ENCODE results near the gene ZNF880.
A peak's percentile ranks its signal among the peaks of the same experiment; 100 is the strongest.
"Not testable (repeated sequence)": the region's sequence is repeated elsewhere in the genome, so short reads cannot be mapped to it uniquely, and the experiment has no call there.

The ZNF880 gene

GRCh38 chr19:52369559-52370340 lies at the start of gene ZNF880:
Gene ZNF880 (plus strand): TSS chr19:52369923. CDS start chr19:52369966, 43 bp downstream.
- peaks cover 20 to 51% (median 37%) of the 10 kb centered on the region in 5 donors for H3K9me3 ChIP-seq (ENCODE audit: control insufficient read depth in 5 of 5, low read length in 5 of 5)

DNA sequence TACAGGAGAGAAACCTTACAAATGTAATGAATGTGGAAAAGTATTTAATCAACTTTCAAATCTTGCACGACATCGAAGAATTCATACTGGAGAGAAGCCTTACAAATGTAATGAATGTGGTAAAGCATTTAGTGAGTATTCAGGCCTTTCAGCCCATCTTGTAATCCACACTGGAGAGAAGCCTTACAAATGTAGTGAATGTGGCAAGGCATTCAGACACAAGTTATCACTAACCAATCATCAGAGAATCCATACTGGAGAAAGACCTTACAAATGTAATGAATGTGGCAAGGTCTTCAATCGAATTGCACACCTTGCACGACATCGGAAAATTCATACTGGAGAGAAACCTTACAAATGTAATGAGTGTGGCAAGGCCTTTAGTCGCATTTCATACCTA lies 47.3 kb upstream of the ZNF880 start:
- Histone ChIP-seq H3K9ac (ENCODE audit: low read length in 5 of 5) (no peak overlapping the region), H3K27me3 (ENCODE audit: control insufficient read depth in 5 of 5, insufficient read depth in 4 of 5, low read length in 5 of 5) (no peaks in the 10 kb centered on the region), H3K4me1 (ENCODE audit: control insufficient read depth in 5 of 5, insufficient read depth in 5 of 5, low read length in 5 of 5) (no peaks in the 10 kb centered on the region), H3K4me3 (ENCODE audit: low read depth in 1 of 5, low read length in 5 of 5) (peak overlapping the region; percentile 36 to 56 (median 47)), H3K36me3 (ENCODE audit: control insufficient read depth in 5 of 5, insufficient read depth in 5 of 5, low read length in 5 of 5) (peaks cover 44 to 58% (median 47%) of the 10 kb centered on the region in 5 donors), H3K9me3 (ENCODE audit: control insufficient read depth in 5 of 5, low read length in 5 of 5) (peaks cover 83 to 98% (median 94%) of the 10 kb centered on the region in 5 donors), H3K27ac (ENCODE audit: low read depth, low read length) (no peak overlapping the region)

More at GRCh38 chr19:52369559-52370340, at the start of gene ZNF880:
- Histone ChIP-seq H3K27ac (ENCODE audit: low read depth, low read length) (peak within 1 kb of the TSS; percentile 88), H3K4me3 (ENCODE audit: low read depth in 1 of 5, low read length in 5 of 5) (peak within 1 kb of the TSS; percentile 91 to 99 (median 95)), H3K36me3 (ENCODE audit: control insufficient read depth in 5 of 5, insufficient read depth in 5 of 5, low read length in 5 of 5) (peaks cover 20 to 29% (median 24%) of the 10 kb centered on the region in 5 donors), H3K27me3 (ENCODE audit: control insufficient read depth in 5 of 5, insufficient read depth in 4 of 5, low read length in 5 of 5) (no peaks in the 10 kb centered on the region), H3K9ac (ENCODE audit: low read length in 5 of 5) (peak within 1 kb of the TSS; percentile 88 to 97 (median 91)), H3K4me1 (ENCODE audit: control insufficient read depth in 5 of 5, insufficient read depth in 5 of 5, low read length in 5 of 5) (peaks cover 0 to 17% (median 12%) of the 10 kb centered on the region in 5 donors)

DNA sequence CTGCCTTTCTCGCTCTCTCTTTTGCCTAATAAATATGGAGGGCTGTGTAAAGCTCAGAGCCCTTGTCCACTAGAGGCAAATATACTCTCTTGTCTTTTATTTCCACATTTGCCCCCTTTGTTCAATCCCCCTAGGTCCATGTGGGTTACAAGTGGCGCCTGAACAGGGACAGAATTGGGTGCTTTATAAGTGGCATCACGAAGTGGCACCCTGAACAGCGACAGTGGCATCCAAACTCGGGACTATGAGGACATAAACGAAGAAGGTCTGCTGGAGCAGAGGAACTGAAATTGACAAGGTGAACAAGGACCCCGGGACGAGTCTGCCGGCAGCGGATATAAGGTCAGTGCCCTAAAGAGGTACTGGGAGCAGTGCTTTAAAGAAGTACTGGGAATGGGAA lies 38.0 kb upstream of the ZNF880 start:
- peaks cover 0 to 9% (median 6%) of the 10 kb centered on the region in 5 donors for H3K4me1 ChIP-seq (ENCODE audit: control insufficient read depth in 5 of 5, insufficient read depth in 5 of 5, low read length in 5 of 5)
- no peak overlapping the region for H3K27ac ChIP-seq (ENCODE audit: low read depth, low read length)
- H3K4me3 ChIP-seq (ENCODE audit: low read depth in 1 of 5, low read length in 5 of 5), result peak overlapping the region; percentile 19 to 48 (median 44)

GRCh38 chr19:52335768-52336116 lies 34.0 kb upstream of the ZNF880 start:
- H3K27me3 ChIP-seq (ENCODE audit: control insufficient read depth in 5 of 5, insufficient read depth in 4 of 5, low read length in 5 of 5), result no peaks in the 10 kb centered on the region
- no peak overlapping the region for H3K27ac ChIP-seq (ENCODE audit: low read depth, low read length)
- H3K9me3 ChIP-seq (ENCODE audit: control insufficient read depth in 5 of 5, low read length in 5 of 5), result peaks cover 20 to 54% (median 40%) of the 10 kb centered on the region in 5 donors
- H3K4me1 ChIP-seq (ENCODE audit: control insufficient read depth in 5 of 5, insufficient read depth in 5 of 5, low read length in 5 of 5), result peaks cover 0 to 15% (median 10%) of the 10 kb centered on the region in 5 donors
- no peaks in the 10 kb centered on the region for H3K36me3 ChIP-seq (ENCODE audit: control insufficient read depth in 5 of 5, insufficient read depth in 5 of 5, low read length in 5 of 5)
- peak overlapping the region; percentile 88 to 95 (median 89) for H3K4me3 ChIP-seq (ENCODE audit: low read depth in 1 of 5, low read length in 5 of 5)
- peak overlapping the region in 2 of 5 donors; percentile 88 to 92 for H3K9ac ChIP-seq (ENCODE audit: low read length in 5 of 5)

More for the DNA sequence above, 38.0 kb upstream of the ZNF880 start:
- Histone ChIP-seq H3K27me3 (ENCODE audit: control insufficient read depth in 5 of 5, insufficient read depth in 4 of 5, low read length in 5 of 5) (no peaks in the 10 kb centered on the region), H3K36me3 (ENCODE audit: control insufficient read depth in 5 of 5, insufficient read depth in 5 of 5, low read length in 5 of 5) (no peaks in the 10 kb centered on the region), H3K9me3 (ENCODE audit: control insufficient read depth in 5 of 5, low read length in 5 of 5) (peaks cover 36 to 84% (median 71%) of the 10 kb centered on the region in 5 donors), H3K9ac (ENCODE audit: low read length in 5 of 5) (no peak overlapping the region)

- Histone ChIP-seq H3K9me3 (ENCODE audit: control insufficient read depth in 5 of 5, low read length in 5 of 5) (peaks cover 16 to 49% (median 35%) of the 10 kb centered on the region in 5 donors), H3K4me1 (ENCODE audit: control insufficient read depth in 5 of 5, insufficient read depth in 5 of 5, low read length in 5 of 5) (peaks cover 0 to 15% (median 10%) of the 10 kb centered on the region in 5 donors), H3K27ac (ENCODE audit: low read depth, low read length) (peak within 1 kb of the TSS; percentile 57), H3K27me3 (ENCODE audit: control insufficient read depth in 5 of 5, insufficient read depth in 4 of 5, low read length in 5 of 5) (no peaks in the 10 kb centered on the region), H3K36me3 (ENCODE audit: control insufficient read depth in 5 of 5, insufficient read depth in 5 of 5, low read length in 5 of 5) (no peaks in the 10 kb centered on the region), H3K9ac (ENCODE audit: low read length in 5 of 5) (peak within 1 kb of the TSS; percentile 63 to 92 (median 88)), H3K4me3 (ENCODE audit: low read depth in 1 of 5, low read length in 5 of 5) (peak within 1 kb of the TSS; percentile 88 to 95 (median 89))
Measured at GRCh38 chr19:52336117-52336790, 33.5 kb upstream of the ZNF880 start, which contains the start of gene ZNF610. Gene ZNF610 (plus strand): TSS chr19:52336243. CDS start chr19:52349173, 12,930 bp downstream.

GRCh38 chr19:52336791-52337381 lies 32.8 kb upstream of the ZNF880 start:
- Histone ChIP-seq H3K9ac (ENCODE audit: low read length in 5 of 5) (peak overlapping the region in 4 of 5 donors; percentile 88 to 92 (median 89)), H3K36me3 (ENCODE audit: control insufficient read depth in 5 of 5, insufficient read depth in 5 of 5, low read length in 5 of 5) (no peaks in the 10 kb centered on the region), H3K27me3 (ENCODE audit: control insufficient read depth in 5 of 5, insufficient read depth in 4 of 5, low read length in 5 of 5) (no peaks in the 10 kb centered on the region), H3K27ac (ENCODE audit: low read depth, low read length) (peak overlapping the region; percentile 57), H3K4me1 (ENCODE audit: control insufficient read depth in 5 of 5, insufficient read depth in 5 of 5, low read length in 5 of 5) (peaks cover 0 to 15% (median 10%) of the 10 kb centered on the region in 5 donors), H3K9me3 (ENCODE audit: control insufficient read depth in 5 of 5, low read length in 5 of 5) (peaks cover 9 to 43% (median 29%) of the 10 kb centered on the region in 5 donors), H3K4me3 (ENCODE audit: low read depth in 1 of 5, low read length in 5 of 5) (peak overlapping the region; percentile 88 to 95 (median 89))

- not testable (repeated sequence) for H3K4me3 ChIP-seq (ENCODE audit: low read depth in 1 of 5, low read length in 5 of 5); H3K27ac ChIP-seq (ENCODE audit: low read depth, low read length); H3K36me3 ChIP-seq (ENCODE audit: control insufficient read depth in 5 of 5, insufficient read depth in 5 of 5, low read length in 5 of 5); H3K27me3 ChIP-seq (ENCODE audit: control insufficient read depth in 5 of 5, insufficient read depth in 4 of 5, low read length in 5 of 5); H3K9ac ChIP-seq (ENCODE audit: low read length in 5 of 5)
- peaks cover 0 to 15% (median 10%) of the 10 kb centered on the region in 5 donors for H3K4me1 ChIP-seq (ENCODE audit: control insufficient read depth in 5 of 5, insufficient read depth in 5 of 5, low read length in 5 of 5)
- peaks cover 0 to 22% (median 10%) of the 10 kb centered on the region in 5 donors for H3K9me3 ChIP-seq (ENCODE audit: control insufficient read depth in 5 of 5, low read length in 5 of 5)
Measured at GRCh38 chr19:52339022-52339421, 30.7 kb upstream of the ZNF880 start.

GRCh38 chr19:52343548-52343947 lies 26.2 kb upstream of the ZNF880 start:
- peaks cover 5 to 8% (median 7%) of the 10 kb centered on the region in 5 donors for H3K36me3 ChIP-seq (ENCODE audit: control insufficient read depth in 5 of 5, insufficient read depth in 5 of 5, low read length in 5 of 5)
- peaks cover 0 to 3% (median 0%) of the 10 kb centered on the region in 5 donors for H3K4me1 ChIP-seq (ENCODE audit: control insufficient read depth in 5 of 5, insufficient read depth in 5 of 5, low read length in 5 of 5)
- H3K27ac ChIP-seq (ENCODE audit: low read depth, low read length), result no peak overlapping the region
- H3K9ac ChIP-seq (ENCODE audit: low read length in 5 of 5), result no peak overlapping the region
- no peaks in the 10 kb centered on the region for H3K27me3 ChIP-seq (ENCODE audit: control insufficient read depth in 5 of 5, insufficient read depth in 4 of 5, low read length in 5 of 5)
- peaks cover 0 to 10% (median 5%) of the 10 kb centered on the region in 5 donors for H3K9me3 ChIP-seq (ENCODE audit: control insufficient read depth in 5 of 5, low read length in 5 of 5)
- H3K4me3 ChIP-seq (ENCODE audit: low read depth in 1 of 5, low read length in 5 of 5), result no peak overlapping the region

- H3K27ac ChIP-seq (ENCODE audit: low read depth, low read length), result no peak overlapping the region
- H3K27me3 ChIP-seq (ENCODE audit: control insufficient read depth in 5 of 5, insufficient read depth in 4 of 5, low read length in 5 of 5), result no peaks in the 10 kb centered on the region
- H3K9me3 ChIP-seq (ENCODE audit: control insufficient read depth in 5 of 5, low read length in 5 of 5), result peaks cover 0 to 16% (median 4%) of the 10 kb centered on the region in 5 donors
- H3K9ac ChIP-seq (ENCODE audit: low read length in 5 of 5), result no peak overlapping the region
- H3K4me3 ChIP-seq (ENCODE audit: low read depth in 1 of 5, low read length in 5 of 5), result no peak overlapping the region
- H3K4me1 ChIP-seq (ENCODE audit: control insufficient read depth in 5 of 5, insufficient read depth in 5 of 5, low read length in 5 of 5), result peaks cover 0 to 3% (median 0%) of the 10 kb centered on the region in 5 donors
- peaks cover 8 to 20% (median 13%) of the 10 kb centered on the region in 5 donors for H3K36me3 ChIP-seq (ENCODE audit: control insufficient read depth in 5 of 5, insufficient read depth in 5 of 5, low read length in 5 of 5)
Measured at GRCh38 chr19:52345162-52345561, 24.6 kb upstream of the ZNF880 start.

All from subcutaneous abdominal adipose tissue (tissue), 5 donors.